GM21447 (cell line): Measurements from ENCODE around the gene GOLGA8S.
"Not testable (repeated sequence)": the region's sequence is repeated elsewhere in the genome, so short reads cannot be mapped to it uniquely, and the experiment has no call there.

Experiments used
- ATAC-seq: cut with Tn5 transposase; IDR thresholded peaks from one replicate; pipeline ENCODE4 v1.9.1; 2021; ENCODE audit not compliant: unreplicated experiment

Gene GOLGA8S, protein sequence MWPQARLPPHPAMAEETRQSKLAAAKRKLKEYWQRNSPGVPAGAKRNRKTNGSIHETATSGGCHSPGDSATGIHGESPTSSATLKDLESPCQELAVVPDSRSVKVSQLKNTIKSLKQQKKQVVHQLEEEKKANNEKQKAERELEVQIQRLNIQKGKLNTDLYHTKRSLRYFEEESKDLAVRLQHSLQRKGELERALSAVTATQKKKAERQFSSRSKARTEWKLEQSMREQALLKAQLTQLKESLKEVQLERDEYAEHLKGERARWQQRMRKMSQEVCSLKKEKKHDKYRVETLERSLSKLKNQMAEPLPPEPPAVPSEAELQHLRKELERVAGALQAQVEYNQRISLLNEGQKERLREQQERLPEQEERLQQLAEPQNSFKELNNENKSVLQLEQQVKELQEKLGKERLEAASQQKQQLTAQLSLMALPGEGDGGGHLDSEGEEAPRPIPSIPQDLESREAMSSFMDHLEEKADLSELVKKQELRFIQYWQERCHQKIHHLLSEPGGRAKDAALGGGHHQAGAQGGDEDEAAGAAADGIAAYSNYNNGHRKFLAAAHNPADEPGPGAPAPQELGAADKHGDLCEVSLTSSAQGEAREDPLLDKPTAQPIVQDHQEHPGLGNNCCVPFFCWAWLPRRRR

GRCh38 chr15:23354448-23354847 lies at the start of gene GOLGA8S:
Gene GOLGA8S (plus strand): TSS chr15:23354748. CDS start chr15:23354810, 62 bp downstream.
- not testable (repeated sequence) for ATAC-seq

- ATAC-seq, result not testable (repeated sequence)
Measured at GRCh38 chr15:23304805-23305204, 49.7 kb upstream of the GOLGA8S start.

DNA sequence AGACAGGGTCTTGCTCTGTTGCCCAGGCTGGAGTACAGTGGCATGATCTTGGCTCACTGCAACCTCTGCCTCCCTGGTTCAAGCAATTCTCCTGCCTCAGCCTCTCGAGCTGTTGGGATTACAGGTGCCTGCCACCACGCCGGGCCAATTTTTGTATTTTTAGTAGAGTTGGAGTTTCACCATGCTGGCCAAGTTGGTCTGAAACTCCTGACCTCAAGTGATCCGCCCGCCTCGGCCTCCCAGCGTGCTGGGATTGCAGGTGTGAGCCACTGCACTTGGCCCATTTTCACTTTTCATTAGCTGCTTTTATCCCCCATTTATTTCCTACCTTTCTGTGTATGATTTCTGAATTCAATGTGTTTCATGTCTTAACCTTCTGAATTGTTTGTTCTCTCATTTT lies 48.6 kb upstream of the GOLGA8S start:
- ATAC-seq, result not testable (repeated sequence)

GRCh38 chr15:23311233-23311632 lies 43.3 kb upstream of the GOLGA8S start:
- ATAC-seq, result not testable (repeated sequence)

- ATAC-seq, result not testable (repeated sequence)
Measured at GRCh38 chr15:23334096-23334495, 20.5 kb upstream of the GOLGA8S start, which contains the start of gene GOLGA6L26. Gene GOLGA6L26 (minus strand): TSS chr15:23334196. CDS start chr15:23334135, 61 bp downstream.

DNA sequence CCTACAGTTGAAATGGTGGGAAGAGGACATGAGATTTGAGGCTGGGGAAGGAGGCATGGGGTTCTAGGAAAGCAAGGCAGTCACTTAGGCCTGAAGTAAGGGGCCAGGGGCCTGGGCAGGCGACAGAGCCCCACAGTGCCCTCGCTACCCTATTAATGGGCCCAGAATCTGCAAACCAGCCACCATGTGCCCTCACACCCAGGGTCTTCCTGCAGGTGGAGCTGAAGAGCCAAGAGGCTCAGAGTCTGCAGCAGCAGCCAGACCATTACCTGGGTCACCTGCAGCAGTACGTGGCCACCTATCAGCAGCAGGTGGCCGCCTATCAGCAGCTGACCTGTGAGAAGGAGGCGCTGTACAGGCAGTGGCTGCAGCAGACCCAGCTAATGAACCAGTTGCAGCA lies 8.1 kb downstream of the GOLGA8S start:
- not testable (repeated sequence) for ATAC-seq

DNA sequence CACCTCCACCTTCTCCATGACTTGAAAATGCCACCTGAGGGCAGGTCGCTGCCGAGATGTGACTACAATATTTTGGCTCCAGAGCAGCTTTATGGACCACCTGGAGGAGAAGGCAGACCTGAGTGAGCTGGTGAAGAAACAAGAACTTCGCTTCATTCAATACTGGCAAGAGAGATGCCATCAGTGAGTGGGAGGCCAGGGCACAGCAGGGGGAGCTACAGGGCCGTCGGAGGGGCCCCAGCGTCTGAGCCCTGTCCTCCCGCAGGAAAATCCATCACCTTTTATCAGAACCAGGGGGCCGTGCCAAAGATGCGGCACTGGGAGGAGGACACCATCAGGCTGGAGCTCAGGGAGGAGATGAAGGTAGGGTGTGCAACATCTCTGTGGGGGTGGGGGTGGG lies 9.7 kb downstream of the GOLGA8S start:
- ATAC-seq, result not testable (repeated sequence)

DNA sequence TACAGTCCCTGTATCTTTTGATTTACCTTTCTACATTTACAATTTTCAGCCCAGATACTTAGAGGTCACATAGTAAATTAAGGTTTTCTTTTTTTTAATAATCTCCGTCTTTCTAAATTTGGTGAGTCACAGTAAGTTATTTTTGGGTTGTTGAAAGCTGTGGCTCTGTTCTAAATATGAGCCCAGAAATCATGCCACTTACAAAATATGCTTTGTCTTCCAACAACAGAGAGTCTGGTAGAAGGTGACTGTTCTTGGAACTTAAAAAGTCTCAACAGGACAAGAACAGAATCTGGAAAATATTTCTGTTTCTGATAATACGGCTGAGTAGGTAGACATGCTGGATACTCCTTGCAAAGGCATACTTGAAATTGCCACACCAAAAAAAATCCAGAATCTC lies 16.0 kb downstream of the GOLGA8S start:
- ATAC-seq, result no peak

- ATAC-seq, result not testable (repeated sequence)
Measured at GRCh38 chr15:23371134-23371533, 16.6 kb downstream of the GOLGA8S start.

DNA sequence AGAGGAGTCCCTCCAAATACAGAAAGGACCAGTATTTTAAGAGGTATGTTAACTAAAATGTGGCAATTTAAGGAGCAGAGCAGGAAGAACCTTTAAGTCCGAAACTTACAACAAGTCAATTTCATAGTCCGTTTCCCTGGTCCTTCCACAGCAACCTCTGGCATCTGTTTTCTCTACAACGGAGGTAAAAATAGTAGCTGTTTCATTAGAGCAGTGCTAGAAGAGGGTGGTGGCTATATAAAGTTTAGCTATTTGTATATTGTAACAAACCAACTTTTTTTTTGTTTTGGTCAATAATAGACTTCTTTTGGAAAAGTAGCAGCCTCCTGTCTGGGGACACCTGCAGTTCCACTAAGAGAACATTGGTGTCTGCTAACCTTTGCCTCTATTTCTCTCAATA lies 17.3 kb downstream of the GOLGA8S start:
- ATAC-seq, result not testable (repeated sequence)

- ATAC-seq, result no peak
Measured at GRCh38 chr15:23372284-23372683, 17.7 kb downstream of the GOLGA8S start.

DNA sequence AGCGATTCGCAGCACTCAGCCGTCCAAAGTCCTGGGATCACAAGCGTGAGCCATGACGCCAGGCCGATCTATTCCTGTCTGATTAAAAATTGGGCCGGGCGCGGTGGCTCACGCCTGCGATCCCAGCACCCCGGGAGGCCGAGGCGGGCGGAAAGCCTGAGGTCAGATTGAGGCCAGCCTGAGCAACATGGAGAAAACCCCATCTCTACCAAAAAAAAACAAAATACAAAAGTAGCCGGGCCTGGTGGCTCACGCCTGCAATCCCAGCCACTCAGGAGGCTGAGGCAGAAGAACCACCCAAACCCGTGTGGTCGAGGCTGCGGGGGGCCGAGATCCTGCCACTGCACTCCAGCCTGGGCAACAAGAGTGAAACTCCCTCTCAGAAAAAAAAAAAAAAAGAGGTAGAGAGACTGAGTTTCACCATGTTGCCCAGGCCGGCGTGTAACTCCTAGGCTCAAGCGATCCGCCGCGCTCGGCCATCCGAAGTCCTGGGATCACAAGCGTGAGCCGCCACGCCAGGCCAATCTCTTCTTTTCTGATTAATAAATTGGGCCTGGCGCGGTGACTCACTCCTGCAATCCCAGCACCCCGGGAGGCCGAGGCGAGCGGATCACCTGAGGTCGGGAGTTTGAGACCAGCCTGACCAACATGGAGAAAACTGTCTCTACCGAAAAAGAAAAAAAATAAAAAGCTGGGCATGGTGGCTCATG lies 18.5 kb downstream of the GOLGA8S start:
- not testable (repeated sequence) for ATAC-seq

DNA sequence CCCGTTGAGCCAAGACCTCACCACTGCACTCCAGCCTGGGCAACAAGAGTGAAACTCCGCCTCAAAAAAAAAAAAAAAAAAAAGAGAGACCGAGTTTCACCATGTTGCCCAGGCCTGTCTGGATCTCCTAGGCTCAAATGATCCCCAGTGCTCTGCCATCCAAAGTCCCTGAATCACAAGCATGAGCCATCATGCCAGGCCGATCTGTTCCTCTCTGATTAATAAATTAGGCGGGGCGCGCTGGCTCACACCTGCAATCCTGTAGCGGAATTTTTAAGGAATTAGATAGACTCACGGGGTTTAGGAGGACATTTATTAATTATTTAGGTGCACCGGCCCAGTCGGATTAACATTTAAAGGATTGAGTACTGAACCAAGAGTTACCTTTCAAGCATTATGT lies 19.7 kb downstream of the GOLGA8S start:
- not testable (repeated sequence) for ATAC-seq

DNA sequence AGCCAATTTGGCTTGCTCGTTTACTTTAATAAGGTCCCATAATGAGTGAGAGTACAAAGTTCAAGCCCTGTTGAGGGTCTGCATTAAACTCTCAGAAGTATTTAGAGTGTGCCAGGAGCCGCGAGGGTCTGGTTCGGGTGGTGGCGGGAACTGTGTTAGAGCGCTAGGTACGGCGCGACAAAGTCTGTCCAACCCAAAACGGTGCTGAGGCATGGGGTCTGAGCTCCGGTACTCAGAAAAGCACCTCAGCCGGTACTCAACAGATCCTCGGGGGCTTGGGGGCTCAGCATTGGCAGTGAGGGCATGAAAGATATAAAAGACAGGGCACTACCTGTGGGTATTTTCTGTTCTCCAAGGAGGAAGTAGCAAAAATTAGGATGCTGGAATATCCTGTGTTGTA lies 24.4 kb downstream of the GOLGA8S start:
- ATAC-seq, result not testable (repeated sequence)

- ATAC-seq, result not testable (repeated sequence)
Measured at GRCh38 chr15:23380700-23381099, 26.2 kb downstream of the GOLGA8S start.

- not testable (repeated sequence) for ATAC-seq
Measured at GRCh38 chr15:23381192-23381591, 26.6 kb downstream of the GOLGA8S start.

DNA sequence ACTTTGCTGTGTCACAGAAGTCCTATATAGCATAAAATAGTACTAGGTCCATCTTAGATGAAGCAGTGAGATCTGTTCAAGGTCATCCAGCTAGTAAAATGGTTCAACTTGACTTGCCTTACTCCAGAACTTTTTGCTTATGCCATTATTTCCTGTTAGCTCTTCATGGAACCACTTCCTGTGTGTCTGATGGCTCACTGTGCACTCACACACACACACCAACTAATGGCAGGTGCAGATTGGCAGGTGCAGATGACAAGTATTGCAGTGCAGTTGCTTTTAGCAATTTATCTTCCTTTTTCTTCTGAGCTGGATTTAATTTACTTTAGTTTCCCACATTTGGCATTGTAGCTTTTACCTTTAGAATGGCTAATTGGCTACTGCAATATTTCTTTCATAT lies 29.8 kb downstream of the GOLGA8S start:
- no peak for ATAC-seq

DNA sequence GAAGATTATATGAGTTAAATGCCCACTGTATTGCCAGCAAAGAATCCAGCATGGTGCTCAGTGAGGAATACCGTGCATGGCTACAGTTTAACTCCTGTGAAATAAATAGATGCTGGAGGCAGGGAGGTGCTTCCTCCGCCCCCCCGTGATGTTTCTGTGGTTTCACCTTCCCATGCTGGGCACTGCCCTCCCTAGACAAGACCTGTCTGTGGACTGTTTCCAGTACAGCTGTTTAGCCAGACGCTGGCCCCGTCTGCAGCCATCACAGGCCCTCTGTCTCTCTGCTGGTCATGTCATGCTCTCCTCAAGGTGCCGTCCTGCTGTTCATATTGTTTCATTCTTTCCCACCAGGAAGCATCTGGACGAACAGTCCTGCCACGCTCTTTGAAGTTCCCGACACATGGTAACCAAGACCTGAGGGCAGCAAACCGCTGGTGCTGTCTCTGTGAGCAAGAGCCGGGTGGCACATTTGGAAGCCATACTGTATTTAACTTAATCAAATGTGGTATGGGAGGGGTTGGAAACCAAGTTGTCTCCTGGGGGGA lies 31.4 kb downstream of the GOLGA8S start:
- ATAC-seq, result no peak

DNA sequence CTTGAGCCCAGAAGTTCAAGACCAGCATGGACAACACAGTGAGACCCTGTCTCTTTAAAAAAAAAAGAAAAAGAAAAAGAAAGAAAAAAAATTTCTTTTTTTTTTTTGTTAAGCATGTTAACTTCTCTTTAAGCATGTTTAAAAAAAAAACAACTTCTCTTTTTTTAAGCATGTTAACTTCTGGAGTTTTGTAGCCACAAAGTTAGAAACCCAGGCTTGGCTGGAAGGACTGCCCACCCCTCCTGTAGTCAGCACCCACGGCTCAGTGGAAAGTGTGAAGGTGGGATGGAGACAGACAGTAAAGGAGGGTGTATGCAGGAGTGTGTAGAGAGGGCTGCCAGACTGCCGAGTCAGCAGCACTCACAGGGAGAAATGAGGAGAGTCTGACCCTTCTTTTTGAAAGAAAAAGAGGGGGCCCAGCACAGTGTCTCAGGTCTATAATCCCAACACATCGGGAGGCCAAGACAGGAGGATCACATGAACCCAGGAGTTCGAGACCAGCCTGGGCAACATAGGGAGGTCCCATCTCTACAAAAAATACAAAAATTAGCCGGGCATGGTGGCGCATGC lies 33.2 kb downstream of the GOLGA8S start:
- no peak for ATAC-seq

GRCh38 chr15:23395030-23395692 lies 40.6 kb downstream of the GOLGA8S start:
- ATAC-seq, result no peak
